Testis (tissue), 3 donors: ENCODE measurements around the gene ARPC1A. TPM values are rescaled to one million over a fixed set of nuclear protein-coding genes. Genes with fewer than 3 reads are reported as not detected.
"Not testable (repeated sequence)": the region's sequence is repeated elsewhere in the genome, so short reads cannot be mapped to it uniquely, and the experiment has no call there.

ENCODE experiments used
- DNase-seq: peaks from one replicate; pipeline ENCODE4 v3.0.0-alpha.2; 2019
- H3K27ac ChIP-seq, 2 donors: fragments of 200-600 bp; sonication (generic); one replicate each; pipeline ENCODE4 v1.5.1; 2019
- H3K27me3 ChIP-seq: fragments of 200-600 bp; sonication (generic); one replicate; pipeline ENCODE4 v1.5.1; 2019
- H3K36me3 ChIP-seq: fragments of 200-600 bp; sonication (generic); one replicate; pipeline ENCODE4 v1.5.1; 2017; ENCODE audit warnings: low read depth; ENCODE audit errors: missing control alignments
- H3K4me1 ChIP-seq: fragments of 200-600 bp; sonication (generic); one replicate; pipeline ENCODE4 v1.5.1; 2019
- H3K4me3 ChIP-seq, 2 donors: fragments of 200-600 bp; sonication (generic); one replicate each; pipeline ENCODE4 v1.5.1; 2017 to 2019
- H3K9me3 ChIP-seq: fragments of 200-600 bp; sonication (generic); one replicate; pipeline ENCODE4 v1.5.1; 2017
- POLR2A ChIP-seq: fragments of 450-650 bp; IDR thresholded peaks from one replicate; pipeline ENCODE4 v1.6.1; 2017; ENCODE audit warnings: antibody characterized with exemption, mild to moderate bottlenecking, moderate library complexity
- WGBS, 2 donors: methylation state at CpG; one replicate each; pipeline ENCODE4 v1.1.5; 2018; 5-methylcytosine and 5-hydroxymethylcytosine counted together
- intact Hi-C: fragments of 100-400 bp; cut with DNase I; formaldehyde crosslinking; loops from one replicate; pipeline ENCODE4 v1.15.1; 2023; ENCODE audit warnings: low total_unique reads
- polyA plus RNA-seq: library from polyadenylated mRNA; stranded (reverse); fragments of 350-450 nt; fragmentation: Illumina TruSeq; extraction: RNeasy Lipid Tissue Mini Kit (QIAGEN cat#74804); gene quantifications from one replicate; pipeline ENCODE4 v1.2.3, GENCODE V29; 2014; ENCODE audit warnings: low read depth, low replicate concordance; ENCODE audit not compliant: insufficient read depth
- total RNA-seq, 2 donors: library from RNA; depleted of rRNA; stranded (reverse); fragments of >200 nt; gene quantifications; one replicate each; pipeline ENCODE4 v1.2.3, GENCODE V29; 2016
- TF ChIP-seq, protein P1 (sequence below), 3 experiments: fragments of 450-650 bp in 2 of 3; fragments of 200-600 bp in 1 of 3; sonication (generic) in 1 of 3; IDR thresholded peaks; one replicate each; pipeline ENCODE4 v1.5.1; 2016 to 2019; ENCODE audit warnings: antibody characterized with exemption in 3 of 3, mild to moderate bottlenecking in 2 of 3, moderate library complexity in 1 of 3

Gene ARPC1A
- total and polyA plus RNA-seq, 3 donors from 2014 or later = 91.8 to 120 (median 117) TPM

GRCh38 chr7:99373091-99374066 lies 47.7 kb downstream of the ARPC1A start:
- Histone ChIP-seq H3K4me1 (peaks cover 13% of the 10 kb centered on the region), H3K4me3 (peak overlapping the region; percentile 77 to 87), H3K27ac (peak overlapping the region; percentile 61 to 81), H3K36me3 (no peaks in the 10 kb centered on the region), H3K9me3 (no peaks in the 10 kb centered on the region), H3K27me3 (no peaks in the 10 kb centered on the region)
- DNase-seq = no peak
- 64 to 66% methylated on average over 39 to 41 of the region's 41 CpGs for WGBS, 2 donors
- TF ChIP-seq POLR2A = no peak
- TF ChIP-seq, protein P1, sequence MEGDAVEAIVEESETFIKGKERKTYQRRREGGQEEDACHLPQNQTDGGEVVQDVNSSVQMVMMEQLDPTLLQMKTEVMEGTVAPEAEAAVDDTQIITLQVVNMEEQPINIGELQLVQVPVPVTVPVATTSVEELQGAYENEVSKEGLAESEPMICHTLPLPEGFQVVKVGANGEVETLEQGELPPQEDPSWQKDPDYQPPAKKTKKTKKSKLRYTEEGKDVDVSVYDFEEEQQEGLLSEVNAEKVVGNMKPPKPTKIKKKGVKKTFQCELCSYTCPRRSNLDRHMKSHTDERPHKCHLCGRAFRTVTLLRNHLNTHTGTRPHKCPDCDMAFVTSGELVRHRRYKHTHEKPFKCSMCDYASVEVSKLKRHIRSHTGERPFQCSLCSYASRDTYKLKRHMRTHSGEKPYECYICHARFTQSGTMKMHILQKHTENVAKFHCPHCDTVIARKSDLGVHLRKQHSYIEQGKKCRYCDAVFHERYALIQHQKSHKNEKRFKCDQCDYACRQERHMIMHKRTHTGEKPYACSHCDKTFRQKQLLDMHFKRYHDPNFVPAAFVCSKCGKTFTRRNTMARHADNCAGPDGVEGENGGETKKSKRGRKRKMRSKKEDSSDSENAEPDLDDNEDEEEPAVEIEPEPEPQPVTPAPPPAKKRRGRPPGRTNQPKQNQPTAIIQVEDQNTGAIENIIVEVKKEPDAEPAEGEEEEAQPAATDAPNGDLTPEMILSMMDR (IDR thresholded peaks at IDR 0.05) = no peak
- intact Hi-C loops = no loop called here

GRCh38 chr7:99374111-99375064 lies 48.7 kb downstream of the ARPC1A start, which contains the start of gene ARPC1B:
Gene ARPC1B, plus strand, starts transcription at chr7:99374730. Its CDS starts 10,985 bp downstream, at chr7:99385715.
- no peaks in the 10 kb centered on the region for H3K9me3 ChIP-seq
- no peaks in the 10 kb centered on the region for H3K36me3 ChIP-seq
- WGBS, 2 donors = 9 to 11% methylated on average over 24 to 80 of the region's 95 CpGs
- H3K27ac ChIP-seq = peak within 1 kb of the TSS; percentile 61 to 81
- peak within 1 kb of the TSS; percentile 77 to 87 for H3K4me3 ChIP-seq
- peaks cover 18% of the 10 kb centered on the region for H3K4me1 ChIP-seq
- intact Hi-C loops = no loop called here
- H3K27me3 ChIP-seq = no peaks in the 10 kb centered on the region
- DNase-seq = peak; percentile 82
- no peak for TF ChIP-seq POLR2A
- TF ChIP-seq, protein P1 (IDR thresholded peaks at IDR 0.05) = no peak

DNA sequence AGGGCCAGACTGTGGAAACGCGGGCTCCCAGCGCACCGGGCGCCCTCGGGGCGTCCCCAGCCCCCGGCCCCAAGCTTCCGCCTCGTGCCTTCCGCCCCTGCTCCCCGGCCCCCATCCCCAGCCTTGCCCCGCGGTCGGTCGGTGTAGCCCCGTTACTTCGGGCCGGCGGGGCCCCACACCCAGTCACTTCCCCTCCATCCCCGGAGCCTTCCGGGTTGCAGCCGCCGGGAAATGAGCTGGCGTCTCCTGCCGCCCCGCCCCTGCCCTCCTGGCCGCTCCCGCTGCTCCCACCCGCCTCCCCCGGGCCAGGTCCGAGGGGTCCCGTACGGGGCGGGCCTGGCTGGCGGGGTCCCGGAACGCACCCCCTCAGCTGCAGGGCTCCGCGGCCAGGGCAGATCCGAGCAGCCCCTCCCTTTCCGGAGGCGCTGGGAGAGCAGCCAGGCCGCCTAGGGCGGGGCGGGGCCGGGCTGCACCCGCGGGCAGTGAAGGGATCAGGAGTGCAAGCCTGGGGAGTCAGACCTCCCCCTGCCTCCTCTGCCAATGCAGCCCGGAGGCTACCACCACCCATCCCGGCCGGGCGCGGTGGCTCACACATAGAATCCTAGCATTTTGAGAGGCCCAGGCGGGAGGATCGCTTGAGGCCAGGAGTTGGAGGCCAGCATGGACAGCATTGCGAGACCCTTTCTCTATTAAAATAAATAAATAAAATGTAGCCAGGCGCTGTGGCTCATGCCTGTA lies 49.5 kb downstream of the ARPC1A start:
- intact Hi-C loops = no loop called here
- no peaks in the 10 kb centered on the region for H3K36me3 ChIP-seq
- 7 to 11% methylated on average over 21 to 26 of the region's 58 CpGs for WGBS, 2 donors
- peak overlapping the region; percentile 61 to 81 for H3K27ac ChIP-seq
- H3K27me3 ChIP-seq = no peaks in the 10 kb centered on the region
- H3K9me3 ChIP-seq = no peaks in the 10 kb centered on the region
- peaks cover 20% of the 10 kb centered on the region for H3K4me1 ChIP-seq
- H3K4me3 ChIP-seq = peak overlapping the region; percentile 77 to 87
- peak; percentile 79 for DNase-seq
- TF ChIP-seq, protein P1 (IDR thresholded peaks at IDR 0.05) = no peak
- TF ChIP-seq POLR2A = no peak

DNA sequence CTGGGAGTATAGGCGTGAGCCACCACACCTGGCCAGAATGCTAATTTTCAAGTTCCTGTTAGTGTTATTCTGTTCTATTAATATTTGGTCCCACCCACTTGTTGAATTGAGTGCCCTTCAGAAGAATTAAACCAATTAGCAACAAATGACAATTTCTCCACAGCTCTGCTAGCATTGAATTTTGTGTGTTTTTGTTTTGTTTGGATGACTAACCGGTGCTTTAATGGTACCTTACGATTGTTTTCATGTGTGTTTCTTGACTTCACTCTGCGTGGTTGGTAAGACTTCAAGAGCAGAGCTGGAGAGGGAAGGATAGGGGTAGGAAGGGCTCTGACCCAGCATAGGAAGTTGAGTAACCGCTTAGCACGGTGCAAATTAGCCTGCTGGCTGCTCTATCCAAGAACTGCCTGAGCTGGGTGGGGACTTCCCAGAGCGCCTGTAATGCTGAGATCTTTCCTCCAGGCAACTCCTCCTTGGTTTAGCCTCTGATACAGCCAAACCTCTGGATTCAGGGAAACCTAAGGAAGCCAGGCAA lies 53.4 kb downstream of the ARPC1A start:
- Histone ChIP-seq H3K9me3 (no peaks in the 10 kb centered on the region), H3K36me3 (no peaks in the 10 kb centered on the region), H3K27me3 (no peaks in the 10 kb centered on the region), H3K4me1 (peaks cover 21% of the 10 kb centered on the region), H3K4me3 (no peak overlapping the region), H3K27ac (peak overlapping the region; percentile 14 to 86)
- intact Hi-C loops = no loop called here
- DNase-seq = peak; percentile 75
- WGBS, 2 donors = 34 to 45% methylated on average over 7 of the region's 7 CpGs
- TF ChIP-seq POLR2A = no peak
- TF ChIP-seq, protein P1 (IDR thresholded peaks at IDR 0.05) = no peak

GRCh38 chr7:99379693-99380031 lies 54.0 kb downstream of the ARPC1A start:
- peak overlapping the region; percentile 14 to 86 for H3K27ac ChIP-seq
- H3K27me3 ChIP-seq, H3K36me3 ChIP-seq, DNase-seq, H3K9me3 ChIP-seq, H3K4me3 ChIP-seq, intact Hi-C loops: not testable (repeated sequence)
- WGBS, 2 donors = 54 to 80% methylated on average over 7 of the region's 7 CpGs
- H3K4me1 ChIP-seq = peaks cover 21% of the 10 kb centered on the region
